C4-2B (cell line): Measurements from ENCODE around the gene HLA-A.

Experiments used
- ZFX ChIP-seq: fragments of 450-650 bp; IDR thresholded peaks from 2 replicates; pipeline ENCODE4 v1.6.1; 2017
- TF ChIP-seq, protein P1 (sequence below): fragments of 450-650 bp; conservative IDR thresholded peaks from 2 replicates; pipeline ENCODE4 v1.5.1; 2017; ENCODE audit warnings: mild to moderate bottlenecking

- TF ChIP-seq, protein P1, sequence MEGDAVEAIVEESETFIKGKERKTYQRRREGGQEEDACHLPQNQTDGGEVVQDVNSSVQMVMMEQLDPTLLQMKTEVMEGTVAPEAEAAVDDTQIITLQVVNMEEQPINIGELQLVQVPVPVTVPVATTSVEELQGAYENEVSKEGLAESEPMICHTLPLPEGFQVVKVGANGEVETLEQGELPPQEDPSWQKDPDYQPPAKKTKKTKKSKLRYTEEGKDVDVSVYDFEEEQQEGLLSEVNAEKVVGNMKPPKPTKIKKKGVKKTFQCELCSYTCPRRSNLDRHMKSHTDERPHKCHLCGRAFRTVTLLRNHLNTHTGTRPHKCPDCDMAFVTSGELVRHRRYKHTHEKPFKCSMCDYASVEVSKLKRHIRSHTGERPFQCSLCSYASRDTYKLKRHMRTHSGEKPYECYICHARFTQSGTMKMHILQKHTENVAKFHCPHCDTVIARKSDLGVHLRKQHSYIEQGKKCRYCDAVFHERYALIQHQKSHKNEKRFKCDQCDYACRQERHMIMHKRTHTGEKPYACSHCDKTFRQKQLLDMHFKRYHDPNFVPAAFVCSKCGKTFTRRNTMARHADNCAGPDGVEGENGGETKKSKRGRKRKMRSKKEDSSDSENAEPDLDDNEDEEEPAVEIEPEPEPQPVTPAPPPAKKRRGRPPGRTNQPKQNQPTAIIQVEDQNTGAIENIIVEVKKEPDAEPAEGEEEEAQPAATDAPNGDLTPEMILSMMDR = no peak
- TF ChIP-seq ZFX = no peak
Observed at GRCh38 chr6:29955783-29956182, 13.5 kb downstream of the HLA-A start.
